ENCODE data around the gene CYP4B1.
"Not testable (repeated sequence)": the region's sequence is repeated elsewhere in the genome, so short reads cannot be mapped to it uniquely, and the experiment has no call there.

CYP4B1 gene

DNA sequence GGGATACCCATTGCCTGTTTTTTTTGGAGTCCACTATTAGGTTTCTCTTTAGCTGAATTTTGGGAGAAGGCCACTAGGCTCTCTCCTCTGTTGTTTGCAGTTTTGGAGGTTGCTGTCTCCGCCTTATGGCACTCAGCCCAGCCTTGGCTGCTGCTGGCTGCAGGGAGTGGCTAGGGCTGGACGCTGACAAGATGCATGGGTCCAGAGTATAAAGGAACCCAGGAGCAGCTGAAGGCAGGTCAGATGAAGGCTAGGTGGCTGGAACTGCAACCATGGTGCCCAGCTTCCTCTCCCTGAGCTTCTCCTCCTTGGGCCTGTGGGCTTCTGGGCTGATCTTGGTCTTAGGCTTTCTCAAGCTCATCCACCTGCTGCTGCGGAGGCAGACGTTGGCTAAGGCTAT is at the start of gene CYP4B1:
Gene CYP4B1 (plus strand): TSS at position 237 of the 400 bp plus-strand sequence. CDS start 36 bp downstream, at position 273.
- DNase-seq (ENCODE audit: low read depth), result no peak
- TF ChIP-seq CTCF (conservative IDR thresholded peaks at IDR 0.05; ENCODE audit: low read depth, low read length), result no peak
- H3K4me3 ChIP-seq (ENCODE audit: low read length), result no peak within 1 kb of the TSS

- no peak for DNase-seq (ENCODE audit: low read depth)
- H3K4me3 ChIP-seq (ENCODE audit: low read length), result no peak overlapping the region
- TF ChIP-seq CTCF (conservative IDR thresholded peaks at IDR 0.05; ENCODE audit: low read depth, low read length), result no peak
Measured at GRCh38 chr1:46749404-46749803, 49.4 kb upstream of the CYP4B1 start.

DNA sequence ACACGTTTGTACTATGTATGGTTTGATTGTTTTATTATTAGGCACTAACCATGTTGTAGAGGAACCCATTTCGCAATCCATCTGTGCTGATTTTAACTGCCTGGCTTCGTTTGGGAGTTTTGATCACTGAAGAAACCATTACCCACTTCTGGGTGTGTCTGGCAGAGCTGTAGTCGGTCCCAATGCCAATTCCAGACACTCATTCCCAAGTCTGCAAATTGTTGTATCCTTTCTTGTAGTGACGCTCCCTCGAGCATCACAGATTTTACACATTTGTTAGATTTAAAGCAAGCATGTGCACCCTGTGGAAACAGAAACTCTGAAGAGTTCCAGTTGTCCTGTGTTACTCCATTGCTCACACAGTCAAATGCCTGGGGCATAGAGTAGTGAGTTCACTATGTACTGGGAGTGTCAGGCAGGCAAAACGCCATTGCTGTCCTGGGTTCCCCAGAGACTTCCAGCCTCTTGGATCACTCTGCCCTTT is 48.9 kb upstream of the CYP4B1 start:
- TF ChIP-seq CTCF (conservative IDR thresholded peaks at IDR 0.05; ENCODE audit: low read depth, low read length), result no peak
- no peak for DNase-seq (ENCODE audit: low read depth)
- no peak overlapping the region for H3K4me3 ChIP-seq (ENCODE audit: low read length)

DNA sequence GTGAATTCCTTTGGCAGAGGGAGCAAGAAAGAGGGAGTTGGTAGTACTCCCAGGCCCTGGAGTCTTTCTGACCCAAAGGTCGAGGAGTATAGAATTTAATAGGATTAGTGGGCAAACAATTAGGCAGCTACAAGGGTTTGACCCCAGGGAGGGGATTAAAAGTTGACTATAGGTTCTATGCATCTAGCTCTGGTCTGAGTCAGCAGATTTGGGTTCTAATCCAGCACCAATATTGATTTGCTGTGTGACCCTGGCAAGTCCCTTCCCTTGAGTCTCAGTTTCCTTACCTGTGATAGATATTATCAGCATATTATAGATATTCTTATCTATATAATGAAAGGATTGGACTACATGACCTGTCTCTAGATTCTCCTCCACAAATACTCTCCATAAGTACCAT is 44.9 kb upstream of the CYP4B1 start:
- no peak for DNase-seq (ENCODE audit: low read depth)
- H3K4me3 ChIP-seq (ENCODE audit: low read length), result no peak overlapping the region
- no peak for TF ChIP-seq CTCF (conservative IDR thresholded peaks at IDR 0.05; ENCODE audit: low read depth, low read length)

DNA sequence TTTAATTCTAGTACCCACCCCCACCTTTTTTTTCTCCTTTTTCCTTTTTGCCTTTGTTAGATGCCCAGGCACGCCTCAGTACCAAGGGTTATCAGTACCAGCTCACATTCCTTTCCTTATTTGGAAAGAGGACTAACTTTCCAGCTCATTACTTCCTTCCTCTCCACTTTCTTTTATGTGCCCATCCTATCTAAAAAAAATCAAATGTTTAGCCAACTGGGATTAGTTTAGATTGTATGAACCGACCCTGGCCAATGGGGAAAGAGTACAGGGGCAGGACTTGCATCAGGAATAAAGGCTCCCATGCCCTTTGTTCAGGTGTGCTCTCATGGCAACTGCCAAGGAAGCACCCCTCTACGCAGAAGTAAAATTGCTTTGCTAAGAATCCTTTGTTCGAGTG is 44.1 kb upstream of the CYP4B1 start:
- H3K4me3 ChIP-seq (ENCODE audit: low read length); DNase-seq (ENCODE audit: low read depth): not testable (repeated sequence)

DNA sequence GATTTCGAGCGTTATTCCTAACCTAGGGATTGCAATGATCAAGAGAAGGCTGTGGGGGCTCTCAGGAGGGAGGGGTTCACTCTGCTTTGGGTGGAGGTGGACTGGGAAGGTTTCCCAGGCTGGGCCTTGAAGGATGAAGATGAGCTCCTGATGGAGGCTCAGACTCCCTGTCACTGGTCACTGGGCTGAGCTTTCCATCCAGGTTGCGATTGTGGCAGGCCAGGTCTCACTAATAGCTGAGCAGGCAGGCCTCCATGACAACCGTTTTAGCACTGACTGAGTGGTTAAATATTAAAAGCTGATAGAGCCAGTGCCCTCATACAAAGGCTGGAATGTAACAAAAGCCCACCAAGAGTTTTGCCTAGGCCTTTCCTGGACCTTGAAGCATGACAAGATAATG is 43.7 kb upstream of the CYP4B1 start:
- no peak overlapping the region for H3K4me3 ChIP-seq (ENCODE audit: low read length)
- no peak for DNase-seq (ENCODE audit: low read depth)
- no peak for TF ChIP-seq CTCF (conservative IDR thresholded peaks at IDR 0.05; ENCODE audit: low read depth, low read length)

GRCh38 chr1:46757247-46757955 is 41.4 kb upstream of the CYP4B1 start:
- no peak for TF ChIP-seq CTCF (conservative IDR thresholded peaks at IDR 0.05; ENCODE audit: low read depth, low read length)
- no peak overlapping the region for H3K4me3 ChIP-seq (ENCODE audit: low read length)
- peak; percentile 27 for DNase-seq (ENCODE audit: low read depth)

All from retinal pigment epithelial cell (primary cell).